GM12801 (cell line): Measurements from ENCODE around the gene CENPN.

Source experiments
- CTCF ChIP-seq: IDR thresholded peaks from one replicate; pipeline ENCODE4 v1.5.1; 2011; ENCODE audit warnings: control low read depth; ENCODE audit not compliant: insufficient read length; ENCODE audit errors: extremely low read depth

Gene CENPN

GRCh38 chr16:80991792-80992430 is 15.1 kb upstream of the CENPN start:
- no peak for TF ChIP-seq CTCF

GRCh38 chr16:80992676-80993293 is 14.2 kb upstream of the CENPN start:
- TF ChIP-seq CTCF: no peak

- TF ChIP-seq CTCF: no peak
Measured at GRCh38 chr16:80993307-80993706, 13.7 kb upstream of the CENPN start.

- no peak for TF ChIP-seq CTCF
Measured at GRCh38 chr16:80993834-80994233, 13.2 kb upstream of the CENPN start.

DNA sequence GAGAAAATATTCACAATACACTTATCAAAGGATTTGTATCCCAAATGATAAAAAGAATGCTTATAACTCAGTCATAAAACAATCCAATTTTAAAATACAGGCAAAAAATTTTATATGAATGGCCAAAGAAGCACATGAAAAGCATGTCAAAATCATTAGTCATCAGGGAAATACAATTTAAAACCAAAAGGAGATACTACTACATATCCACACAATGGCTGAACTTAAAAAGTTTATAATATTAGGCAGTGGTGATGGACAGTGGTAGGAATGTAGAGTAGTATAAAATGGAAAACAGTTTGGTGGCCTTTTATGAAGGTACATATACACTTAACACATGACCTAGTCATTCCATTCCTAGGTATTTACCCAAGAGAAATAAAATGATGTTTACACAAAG is 12.6 kb upstream of the CENPN start:
- no peak for TF ChIP-seq CTCF

GRCh38 chr16:80996688-80997138 is 10.3 kb upstream of the CENPN start:
- TF ChIP-seq CTCF: no peak

DNA sequence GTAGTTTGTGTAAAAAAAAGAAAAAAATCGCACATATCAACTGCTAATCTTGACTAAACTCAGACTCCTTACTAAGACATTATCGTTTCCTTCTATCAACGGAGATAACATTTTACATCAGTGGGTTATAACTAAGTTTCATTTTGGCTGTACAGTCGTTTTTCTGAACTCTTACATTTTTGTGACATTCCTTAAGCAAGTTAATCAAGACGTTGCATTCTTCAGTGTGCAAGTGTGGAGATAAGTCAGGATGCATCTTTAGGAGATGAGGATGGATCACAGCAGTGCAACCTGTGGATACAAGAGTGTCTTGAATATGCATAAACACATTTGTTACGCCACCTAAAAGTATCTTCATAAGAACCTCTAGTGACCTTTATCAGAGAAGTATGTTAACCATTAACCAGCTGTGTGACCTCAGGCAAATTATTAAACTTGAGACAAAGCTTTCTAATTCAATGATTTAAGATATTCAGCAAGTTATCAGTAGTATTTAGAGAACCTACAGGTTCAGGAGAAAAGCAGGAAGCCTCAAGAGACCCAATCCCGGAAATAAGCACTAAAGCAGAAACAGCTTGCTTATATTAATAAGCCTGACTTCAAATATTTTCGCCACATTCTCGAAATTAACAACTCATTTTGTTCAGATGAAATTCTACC is 9.7 kb upstream of the CENPN start:
- TF ChIP-seq CTCF: no peak
